HepG2 (cell line): ENCODE results near the gene CA10. TPM values are rescaled to one million over a fixed set of nuclear protein-coding genes. Genes with fewer than 3 reads are reported as not detected.

Source experiments
- ATAC-seq: fragments of 200-7000 bp; cut with Tn5 transposase; 3 replicates; pipeline ENCODE4 v1.9.1; 2020; ENCODE audit warnings: mild to moderate bottlenecking, moderate library complexity
- BruUV-seq: library from RNA; stranded (reverse); fragments of 400-500 nt; replicated peaks from 2 replicates; lab custom pipeline; 2021; lab: Mats Ljungman, UMichigan
- CTCF ChIA-PET: fragments of 300-600 bp; formaldehyde crosslinking; extraction: SDS; loops from one replicate; lab custom pipeline; 2021; ENCODE audit warnings: low total read pairs, inconsistent platforms, low intra/inter-chr PET ratio; lab: Yijun Ruan, JAX
- POLR2A ChIA-PET: fragments of 350-600 bp; sonication (Branson Sonifier 250); formaldehyde crosslinking; loops from one replicate; lab custom pipeline; 2020; ENCODE audit warnings: antibody characterized with exemption, inconsistent platforms; lab: Yijun Ruan, JAX
- DNase-seq: peaks from one replicate; pipeline ENCODE4 v3.0.0-alpha.2; 2015; ENCODE audit warnings: low spot score
- FAIRE-seq: peaks from 3 replicates; lab custom pipeline; 2011; peaks lifted over from hg19 to GRCh38; lab: Jason Lieb, UNC
- H2AFZ ChIP-seq: one replicate; pipeline ENCODE4 v1.6.1; 2011; ENCODE audit warnings: low read length, inconsistent platforms
- H3K27ac ChIP-seq: fragments of 300-600 bp; 3 replicates; pipeline ENCODE4 v1.8.0; 2011; ENCODE audit warnings: mixed run types, mild to moderate bottlenecking, mixed read lengths, low read length, inconsistent platforms; ENCODE audit not compliant: insufficient read depth; ENCODE audit errors: extremely low read length
- H3K27me3 ChIP-seq, 2 experiments: fragments of 200-600 bp in 1 of 2; 2 replicates in 1 of 2; 3 replicates in 1 of 2; pipeline versions ENCODE4 v1.6.0 to v1.8.0; 2011; ENCODE audit warnings: low read length in 2 of 2, mild to moderate bottlenecking in 2 of 2, moderate library complexity in 2 of 2, inconsistent platforms in 1 of 2; ENCODE audit not compliant: insufficient read depth in 2 of 2, control insufficient read depth in 1 of 2
- H3K36me3 ChIP-seq, 2 experiments: fragments of 200-600 bp in 1 of 2; replicated peaks in 1 of 2; 2 replicates in 1 of 2; 3 replicates in 1 of 2; pipeline versions ENCODE4 v1.5.1 to v1.8.0; 2011; ENCODE audit warnings: low read length in 2 of 2, inconsistent platforms in 1 of 2; ENCODE audit not compliant: insufficient read depth in 2 of 2, control insufficient read depth in 1 of 2
- H3K4me1 ChIP-seq: 2 replicates; pipeline ENCODE4 v1.5.1; 2012; ENCODE audit warnings: low read length, inconsistent platforms; ENCODE audit not compliant: insufficient read depth
- H3K4me2 ChIP-seq: 2 replicates; pipeline ENCODE4 v1.6.0; 2011; ENCODE audit warnings: low read depth, low read length, inconsistent platforms
- H3K4me3 ChIP-seq, 3 experiments: fragments of 200-600 bp in 1 of 3; sonication (generic), shearing (Covaris generic) in 1 of 3; replicated peaks in 1 of 3; 2 replicates each; pipeline ENCODE4 v1.5.1; 2011 to 2016; ENCODE audit warnings: low read length in 3 of 3, inconsistent platforms in 2 of 3, low read depth in 2 of 3, mild to moderate bottlenecking in 2 of 3, control low read depth in 1 of 3, mixed read lengths in 1 of 3; ENCODE audit not compliant: insufficient read depth in 1 of 3
- H3K79me2 ChIP-seq: one replicate; pipeline ENCODE4 v1.6.1; 2011; ENCODE audit warnings: low read length, inconsistent platforms; ENCODE audit not compliant: insufficient read depth
- H3K9ac ChIP-seq: 2 replicates; pipeline ENCODE4 v1.6.0; 2011; ENCODE audit warnings: mild to moderate bottlenecking, low read depth, low read length, inconsistent platforms; ENCODE audit not compliant: insufficient read depth
- H3K9me3 ChIP-seq: 2 replicates; pipeline ENCODE4 v1.5.1; 2012; ENCODE audit warnings: mild to moderate bottlenecking, low read length
- H4K20me1 ChIP-seq: 2 replicates; pipeline ENCODE4 v1.6.0; 2011; ENCODE audit warnings: inconsistent platforms, mild to moderate bottlenecking, low read length, moderate library complexity; ENCODE audit not compliant: insufficient read depth
- AHDC1 ChIP-seq: sonication (generic); formaldehyde crosslinking; IDR thresholded peaks from 2 replicates; pipeline ENCODE4 v1.5.1; 2020; ENCODE audit warnings: mild to moderate bottlenecking, missing genetic modification reagents, borderline replicate concordance
- ATF2 ChIP-seq: sonication (generic); formaldehyde crosslinking; IDR thresholded peaks from 2 replicates; pipeline ENCODE4 v1.4.0; 2020; ENCODE audit warnings: missing genetic modification reagents
- HOXA7 ChIP-seq: sonication (generic); formaldehyde crosslinking; IDR thresholded peaks from 2 replicates; pipeline ENCODE4 v1.8.1; 2022; ENCODE audit warnings: mild to moderate bottlenecking, missing genetic modification reagents, moderate library complexity
- ISX ChIP-seq: sonication (generic); formaldehyde crosslinking; conservative IDR thresholded peaks from 2 replicates; pipeline ENCODE4 v1.5.0; 2020; ENCODE audit warnings: missing genetic modification reagents
- RFX1 ChIP-seq: fragments of 450-650 bp; IDR thresholded peaks from 2 replicates; pipeline ENCODE4 v1.6.1; 2017
- SMAD3 ChIP-seq: sonication (generic); formaldehyde crosslinking; IDR thresholded peaks from 2 replicates; pipeline ENCODE4 v1.4.0; 2020; ENCODE audit warnings: missing genetic modification reagents
- THAP11 ChIP-seq: IDR thresholded peaks from 2 replicates; pipeline ENCODE4 v1.6.1; 2016; ENCODE audit warnings: missing biosample characterization, missing genetic modification reagents
- U2AF2 ChIP-seq: fragments of 200-400 bp; formaldehyde crosslinking; IDR thresholded peaks from 2 replicates; pipeline ENCODE4 v1.6.1; 2017; ENCODE audit warnings: low read depth, mild to moderate bottlenecking, low read length
- YY1 ChIP-seq: IDR thresholded peaks from 2 replicates; pipeline ENCODE4 v1.6.1; 2011; ENCODE audit warnings: low read length, low read depth, moderate library complexity, mild to moderate bottlenecking; ENCODE audit not compliant: insufficient read depth, insufficient replicate concordance
- ZC3H4 ChIP-seq: sonication (generic); formaldehyde crosslinking; IDR thresholded peaks from 2 replicates; pipeline ENCODE4 v1.4.0; 2020; ENCODE audit warnings: missing genetic modification reagents, borderline replicate concordance
- ZFX ChIP-seq: sonication (generic); formaldehyde crosslinking; IDR thresholded peaks from 2 replicates; pipeline ENCODE4 v1.4.0; 2020; ENCODE audit warnings: mild to moderate bottlenecking, low read depth, missing genetic modification reagents, moderate library complexity
- ZNF710 ChIP-seq: sonication (generic); formaldehyde crosslinking; IDR thresholded peaks from 2 replicates; pipeline ENCODE4 v1.5.0; 2020; ENCODE audit warnings: mild to moderate bottlenecking, missing genetic modification reagents, borderline replicate concordance
- ZNF747 ChIP-seq: sonication (generic); formaldehyde crosslinking; IDR thresholded peaks from 2 replicates; pipeline ENCODE4 v1.8.1; 2023; ENCODE audit warnings: missing genetic modification reagents, mild to moderate bottlenecking, borderline replicate concordance
- WGBS: methylation state at CpG from one replicate; pipeline ENCODE4 v1.1.6; 2017; ENCODE audit warnings: low lambda C conversion rate; 5-methylcytosine and 5-hydroxymethylcytosine counted together
- in situ Hi-C: cut with HindIII; loops from 2 replicates; pipeline ENCODE4 v1.10.0; 2017; ENCODE audit warnings: low pct_unique_long_range_greater_than_20kb; ENCODE audit not compliant: extremely low pct_ligation_motif_present
- intact Hi-C: fragments of 100-400 bp; cut with micrococcal nuclease; formaldehyde crosslinking; loops from one replicate; pipeline ENCODE4 v1.10.0; 2022; ENCODE audit not compliant: unreplicated experiment
- polyA plus RNA-seq, 8 experiments: library from polyadenylated mRNA; depleted of rRNA in 3 of 8; stranded (reverse) in 7 of 8; unstranded in 1 of 8; fragments of >200 nt; fragmentation: Illumina TruSeq in 4 of 8; extraction: Trizol in 4 of 8; gene quantifications; 2 replicates each; pipeline versions ENCODE4 v1.2.1 to v1.2.3, GENCODE V29; 2011 to 2016; ENCODE audit warnings: low read depth in 4 of 8, missing spikeins in 1 of 8, mixed read lengths in 1 of 8; ENCODE audit not compliant: insufficient read depth in 1 of 8
- total RNA-seq, 5 experiments: library from RNA; depleted of rRNA; stranded (reverse); fragments of >200 nt; fragmentation: Illumina TruSeq; extraction: Trizol; gene quantifications; 2 replicates each; pipeline ENCODE4 v1.2.3, GENCODE V29; 2016; ENCODE audit warnings: low read depth in 1 of 5

Gene CA10
- total and polyA plus RNA-seq, 2 of the 13 experiments (the other 11 are each of a cell fraction or from before 2014, with no cell fraction given) = not detected

GRCh38 chr17:51627779-51628178 is 530.7 kb downstream of the CA10 start:
- Histone ChIP-seq H3K27ac (no peak overlapping the region), H3K4me3 (no peak overlapping the region), H4K20me1 (no peaks in the 10 kb centered on the region), H3K9me3 (no peaks in the 10 kb centered on the region), H3K36me3 (no peaks in the 10 kb centered on the region), H3K4me2 (no peak overlapping the region), H3K27me3 (no peaks in the 10 kb centered on the region), H3K4me1 (peaks cover 8% of the 10 kb centered on the region), H3K9ac (no peak overlapping the region), H3K79me2 (no peaks in the 10 kb centered on the region), H2AFZ (no peak overlapping the region)
- intact Hi-C loops (no loop called here), in situ Hi-C loops (no loop called here)
- POLR2A ChIA-PET = no interaction called here
- no peak for FAIRE-seq
- no peak for DNase-seq
- 0% methylated on average over 1 of the region's 1 CpG for WGBS
- BruUV-seq = no TSS peak
- ATAC-seq = no peak
- CTCF ChIA-PET = no interaction called here
- TF ChIP-seq HOXA7 (CRISPR knock-in tag) (no peak), RFX1 (no peak), ZC3H4 (CRISPR knock-in tag) (no peak), YY1 (no peak), U2AF2 (no peak), ZFX (CRISPR knock-in tag) (no peak), SMAD3 (CRISPR knock-in tag) (no peak), ISX (CRISPR knock-in tag) (no peak), THAP11 (CRISPR knock-in tag) (no peak), AHDC1 (CRISPR knock-in tag) (no peak), ZNF710 (CRISPR knock-in tag) (no peak), ZNF747 (no peak), ATF2 (CRISPR knock-in tag) (no peak)
